Neutrophil (primary cell): ENCODE data around the gene EFNA1.
A peak's percentile ranks its signal among the peaks of the same experiment; 100 is the strongest.

ENCODE experiments used
- H3K27ac ChIP-seq: fragments of 200-600 bp; sonication (generic); 2 replicates; pipeline ENCODE4 v1.5.1; 2016; ENCODE audit warnings: mild to moderate bottlenecking, moderate library complexity
- H3K27me3 ChIP-seq: fragments of 200-600 bp; sonication (generic); 2 replicates; pipeline ENCODE4 v1.6.0; 2016; ENCODE audit warnings: mild to moderate bottlenecking
- H3K36me3 ChIP-seq: fragments of 200-600 bp; sonication (generic); 2 replicates; pipeline ENCODE4 v1.5.1; 2017
- H3K4me1 ChIP-seq, 2 experiments: fragments of 200-600 bp in 1 of 2; sonication (generic) in 1 of 2; 1 replicate in 1 of 2; 2 replicates in 1 of 2; pipeline versions ENCODE4 v1.5.1 to v1.6.1; 2013 to 2016; ENCODE audit warnings: low read depth in 1 of 2, low read length in 1 of 2, mild to moderate bottlenecking in 1 of 2, moderate library complexity in 1 of 2; ENCODE audit not compliant: control insufficient read depth in 1 of 2, insufficient read depth in 1 of 2
- H3K4me3 ChIP-seq, 2 experiments: fragments of 200-600 bp in 1 of 2; sonication (generic) in 1 of 2; 1 replicate in 1 of 2; 2 replicates in 1 of 2; pipeline ENCODE4 v1.5.1; 2013 to 2016; ENCODE audit warnings: low read depth in 1 of 2, low read length in 1 of 2, mild to moderate bottlenecking in 1 of 2, moderate library complexity in 1 of 2
- H3K9me3 ChIP-seq: fragments of 200-600 bp; sonication (generic); 2 replicates; pipeline ENCODE4 v1.5.1; 2016
- CTCF ChIP-seq: fragments of 200-600 bp; sonication (generic); IDR thresholded peaks from 2 replicates; pipeline ENCODE4 v1.5.1; 2016; ENCODE audit warnings: antibody characterized with exemption

EFNA1 gene

DNA sequence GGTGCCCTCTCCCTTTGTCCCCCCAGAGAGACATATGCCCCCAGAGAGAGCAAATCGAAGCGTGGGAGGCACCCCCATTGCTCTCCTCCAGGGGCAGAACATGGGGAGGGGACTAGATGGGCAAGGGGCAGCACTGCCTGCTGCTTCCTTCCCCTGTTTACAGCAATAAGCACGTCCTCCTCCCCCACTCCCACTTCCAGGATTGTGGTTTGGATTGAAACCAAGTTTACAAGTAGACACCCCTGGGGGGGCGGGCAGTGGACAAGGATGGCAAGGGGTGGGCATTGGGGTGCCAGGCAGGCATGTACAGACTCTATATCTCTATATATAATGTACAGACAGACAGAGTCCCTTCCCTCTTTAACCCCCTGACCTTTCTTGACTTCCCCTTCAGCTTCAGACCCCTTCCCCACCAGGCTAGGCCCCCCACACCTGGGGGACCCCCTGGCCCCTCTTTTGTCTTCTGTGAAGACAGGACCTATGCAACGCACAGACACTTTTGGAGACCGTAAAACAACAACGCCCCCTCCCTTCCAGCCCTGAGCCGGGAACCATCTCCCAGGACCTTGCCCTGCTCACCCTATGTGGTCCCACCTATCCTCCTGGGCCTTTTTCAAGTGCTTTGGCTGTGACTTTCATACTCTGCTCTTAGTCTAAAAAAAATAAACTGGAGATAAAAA is 40.7 kb upstream of the EFNA1 start:
- no peak for TF ChIP-seq CTCF
- Histone ChIP-seq H3K4me3 (no peak overlapping the region), H3K27ac (no peak overlapping the region), H3K27me3 (peaks cover 26% of the 10 kb centered on the region), H3K9me3 (no peaks in the 10 kb centered on the region), H3K4me1 (peaks cover 32 to 41% of the 10 kb centered on the region in 2 experiments), H3K36me3 (no peaks in the 10 kb centered on the region)

DNA sequence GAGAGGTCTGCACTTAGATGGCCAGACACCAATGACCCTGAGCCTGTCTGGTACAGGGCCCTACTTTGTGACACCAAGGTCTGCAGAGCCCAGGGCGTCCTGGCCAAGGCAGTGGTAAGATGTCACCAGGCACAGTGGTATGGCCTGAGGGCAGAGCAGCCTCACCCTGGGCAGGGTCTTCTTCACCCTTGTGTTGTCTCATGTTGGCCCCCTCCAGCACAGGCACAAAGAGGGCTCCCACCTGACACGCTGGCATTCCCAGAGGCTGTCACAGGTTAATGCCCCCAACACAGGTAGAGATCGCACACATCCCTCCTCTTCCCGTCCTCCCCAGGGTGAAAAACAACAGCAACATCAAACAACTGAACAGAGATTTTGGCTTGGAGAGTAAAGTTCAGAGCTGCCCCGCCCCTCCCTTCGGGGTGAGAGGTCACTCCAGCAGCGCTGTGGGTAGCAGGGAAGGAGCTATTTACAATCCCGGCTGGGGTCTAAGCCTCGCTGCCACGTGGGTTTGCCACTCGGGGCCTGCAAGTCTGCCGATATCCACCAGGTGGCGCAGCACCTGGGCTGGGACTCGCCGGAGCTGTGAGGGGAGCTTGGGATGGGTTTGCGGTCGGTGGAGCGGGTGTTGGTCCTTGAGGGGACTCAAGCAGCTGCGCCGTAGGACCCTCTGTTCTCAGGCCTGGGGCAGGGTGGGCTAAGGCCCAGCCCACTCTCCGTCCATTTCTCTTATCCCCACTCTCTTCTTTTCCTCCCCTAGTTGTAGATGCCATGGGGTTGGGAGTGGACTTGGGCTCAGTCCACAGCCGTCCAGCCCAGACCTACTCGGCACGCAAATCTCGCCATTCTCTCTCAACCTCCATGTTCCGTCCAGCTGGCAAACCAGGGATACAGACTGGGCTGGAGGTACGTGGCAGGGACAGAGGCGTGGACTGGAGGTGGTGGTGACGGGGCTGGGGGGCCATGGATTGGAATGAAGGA is 36.3 kb upstream of the EFNA1 start:
- Histone ChIP-seq H3K36me3 (no peaks in the 10 kb centered on the region), H3K9me3 (no peaks in the 10 kb centered on the region), H3K27ac (no peak overlapping the region), H3K4me3 (no peak overlapping the region), H3K27me3 (peaks cover 18% of the 10 kb centered on the region), H3K4me1 (peaks cover 0 to 5% of the 10 kb centered on the region in 2 experiments)
- TF ChIP-seq CTCF: peak; percentile 97

DNA sequence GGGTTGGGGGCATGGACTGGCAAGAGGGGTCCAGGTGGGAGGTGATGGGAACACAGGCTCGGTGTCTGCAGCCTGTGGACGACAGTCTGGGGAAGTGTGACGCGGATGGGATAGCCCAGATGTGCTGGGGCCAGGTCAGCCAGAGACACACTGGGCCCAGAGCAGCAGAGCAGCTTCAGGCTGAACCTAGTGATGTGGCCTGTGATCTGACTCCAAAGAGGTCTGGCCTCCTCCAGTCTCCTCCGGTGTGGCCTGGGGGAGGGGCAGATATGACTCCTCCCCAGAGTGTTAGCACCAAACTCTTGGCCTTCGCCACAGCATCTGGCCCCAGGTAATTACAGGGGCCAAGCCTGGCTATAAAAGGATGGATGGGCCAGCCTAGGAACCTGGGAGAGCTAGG is 35.5 kb upstream of the EFNA1 start:
- no peak for TF ChIP-seq CTCF
- H3K27ac ChIP-seq: no peak overlapping the region
- peaks cover 20% of the 10 kb centered on the region for H3K27me3 ChIP-seq

DNA sequence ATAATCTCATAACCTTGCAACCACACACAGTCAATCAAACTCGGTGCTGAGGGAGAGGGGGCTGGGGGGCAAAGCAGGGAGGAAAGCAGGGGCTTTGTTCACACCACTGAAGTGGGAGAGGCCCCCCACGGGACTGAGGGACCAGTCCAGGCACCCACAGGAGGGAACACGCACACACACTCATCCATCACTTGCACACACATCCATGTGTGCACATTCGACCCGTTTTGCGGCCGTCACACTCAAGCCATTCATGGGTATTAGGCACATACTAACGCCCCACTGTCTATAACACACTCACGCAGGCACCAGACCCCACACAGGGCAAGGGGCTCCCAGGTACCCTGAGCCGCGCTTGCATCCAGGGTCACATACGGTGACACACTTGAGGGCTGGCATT is 35.0 kb upstream of the EFNA1 start:
- no peaks in the 10 kb centered on the region for H3K36me3 ChIP-seq
- TF ChIP-seq CTCF: no peak
- H3K4me1 ChIP-seq: peaks cover 0 to 5% of the 10 kb centered on the region in 2 experiments
- peaks cover 20% of the 10 kb centered on the region for H3K27me3 ChIP-seq
- H3K27ac ChIP-seq: no peak overlapping the region
- no peaks in the 10 kb centered on the region for H3K9me3 ChIP-seq
- H3K4me3 ChIP-seq: no peak overlapping the region

More for the DNA sequence above, 35.5 kb upstream of the EFNA1 start:
- Histone ChIP-seq H3K9me3 (no peaks in the 10 kb centered on the region), H3K4me3 (no peak overlapping the region), H3K36me3 (no peaks in the 10 kb centered on the region), H3K4me1 (peaks cover 0 to 5% of the 10 kb centered on the region in 2 experiments)

DNA sequence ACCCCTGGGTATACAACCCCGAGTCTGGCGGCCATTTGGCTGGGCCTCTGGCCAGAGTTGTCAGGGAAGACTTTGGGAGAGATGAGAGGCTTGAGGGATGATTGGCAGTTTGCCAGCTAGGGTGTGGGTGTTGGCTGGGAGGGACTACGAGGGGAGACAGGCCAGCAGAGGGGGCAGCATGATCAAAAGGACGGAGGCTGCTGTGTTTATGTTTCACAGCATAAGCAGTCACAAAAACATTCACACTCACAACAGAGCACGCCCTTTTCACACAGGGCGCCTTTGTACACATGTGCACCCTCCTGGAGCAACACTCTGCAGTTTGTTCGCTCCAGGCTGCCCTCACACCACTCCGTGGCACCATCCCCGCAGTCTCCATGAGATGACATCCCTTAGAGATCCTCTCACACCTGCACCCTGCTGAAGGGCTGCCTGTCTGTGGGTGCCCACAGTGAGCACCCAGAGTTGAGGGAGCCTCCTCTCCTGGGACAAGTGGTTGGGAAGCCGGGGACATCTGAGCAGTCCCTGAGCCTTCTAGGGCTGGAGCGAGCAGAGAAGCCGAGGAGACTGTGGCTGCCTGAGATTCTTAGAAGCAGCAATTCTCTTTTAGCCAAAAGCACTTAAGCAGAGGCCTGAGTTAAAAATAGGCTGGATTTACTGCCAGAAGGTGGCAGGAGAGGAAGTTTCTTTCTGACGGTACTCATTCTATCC is 33.6 kb upstream of the EFNA1 start:
- no peak overlapping the region for H3K27ac ChIP-seq
- no peak for TF ChIP-seq CTCF
- H3K36me3 ChIP-seq: no peaks in the 10 kb centered on the region
- H3K9me3 ChIP-seq: no peaks in the 10 kb centered on the region
- peaks cover 0 to 5% of the 10 kb centered on the region in 2 experiments for H3K4me1 ChIP-seq
- peaks cover 20% of the 10 kb centered on the region for H3K27me3 ChIP-seq
- H3K4me3 ChIP-seq: no peak overlapping the region
